Bronchial epithelial cell (primary cell): Measurements from ENCODE around the gene C12orf43. TPM values are rescaled to one million over a fixed set of nuclear protein-coding genes. Genes with fewer than 3 reads are reported as not detected.
A peak's percentile ranks its signal among the peaks of the same experiment; 100 is the strongest.

ENCODE experiments used
- DNase-seq: peaks from one replicate; pipeline ENCODE4 v3.0.0-alpha.2; 2010; ENCODE audit warnings: low read depth
- FAIRE-seq: peaks from 2 replicates; lab custom pipeline; 2011; peaks lifted over from hg19 to GRCh38; lab: Jason Lieb, UNC
- H3K27me3 ChIP-seq: 2 replicates; pipeline ENCODE4 v1.5.1; 2011; ENCODE audit warnings: low read length; ENCODE audit not compliant: control insufficient read depth, insufficient read depth
- H3K36me3 ChIP-seq: 2 replicates; pipeline ENCODE4 v1.5.1; 2011; ENCODE audit warnings: low read length; ENCODE audit not compliant: control insufficient read depth, insufficient read depth
- H3K4me3 ChIP-seq: 2 replicates; pipeline ENCODE4 v1.5.1; 2011; ENCODE audit warnings: mild to moderate bottlenecking, low read depth, low read length, control low read depth
- CTCF ChIP-seq: IDR thresholded peaks from 2 replicates; pipeline ENCODE4 v1.5.1; 2011; ENCODE audit warnings: mild to moderate bottlenecking, moderate library complexity, low read length, control low read depth, inconsistent platforms; ENCODE audit not compliant: insufficient read depth, severe bottlenecking
- total RNA-seq: library from RNA; depleted of rRNA; stranded (reverse); fragments of >200 nt; gene quantifications from 2 replicates; pipeline ENCODE4 v1.2.1, GENCODE V29; 2014

C12orf43 gene
- total RNA-seq, 1 donor from 2014 or later = 6.3 TPM

GRCh38 chr12:120962532-120963020 lies 53.7 kb downstream of the C12orf43 start:
- peak; percentile 3 for TF ChIP-seq CTCF
- FAIRE-seq (no peak), DNase-seq (peak; percentile 99)
- Histone ChIP-seq H3K4me3 (no peak overlapping the region), H3K27me3 (no peaks in the 10 kb centered on the region), H3K36me3 (no peaks in the 10 kb centered on the region)

DNA sequence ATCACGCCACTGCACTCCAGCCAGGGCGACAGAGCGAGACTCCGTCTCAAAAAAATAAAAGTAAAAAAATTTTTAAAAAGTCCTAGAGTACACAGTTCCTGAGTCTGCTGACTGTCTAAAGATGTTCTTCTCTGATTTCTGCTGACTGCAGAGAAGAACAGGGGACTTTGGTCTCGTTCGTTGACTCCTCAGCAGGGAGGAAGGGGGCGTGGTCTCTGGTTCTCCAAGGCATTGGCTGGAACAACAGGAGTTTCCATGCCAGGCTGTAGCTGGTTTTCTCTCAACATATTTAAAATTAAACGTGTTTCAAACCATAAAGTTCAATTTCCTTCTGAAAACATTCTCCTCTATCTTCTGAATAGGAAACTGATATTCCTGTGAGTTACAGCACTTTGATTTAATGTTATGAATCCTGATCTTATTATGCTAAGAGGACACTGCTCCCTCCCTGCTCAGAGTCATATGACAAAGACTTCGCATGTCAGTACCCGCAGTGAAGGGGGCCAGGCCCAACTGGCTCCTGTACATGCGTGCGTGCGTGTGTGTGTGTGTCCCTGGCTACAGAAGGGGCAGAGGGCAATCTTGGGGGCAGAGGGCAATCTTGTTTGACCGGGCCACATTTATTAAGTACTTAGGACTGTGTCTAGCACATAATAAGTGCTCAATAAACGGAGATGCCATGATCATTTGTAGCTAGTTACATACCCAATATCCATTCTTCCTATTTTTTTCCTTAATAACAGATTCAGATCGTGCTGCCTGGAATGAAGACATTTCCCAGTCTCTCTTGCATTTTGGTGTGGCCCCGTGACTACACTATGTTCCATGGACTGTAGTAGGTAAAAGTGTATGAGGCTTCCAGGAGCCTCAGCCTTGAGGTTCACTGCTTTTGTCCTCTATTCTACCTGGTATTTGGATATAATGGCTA lies 54.4 kb downstream of the C12orf43 start:
- Histone ChIP-seq H3K27me3 (no peaks in the 10 kb centered on the region), H3K4me3 (no peak overlapping the region), H3K36me3 (no peaks in the 10 kb centered on the region)
- DNase-seq (peak; percentile 54), FAIRE-seq (no peak)
- TF ChIP-seq CTCF = no peak

DNA sequence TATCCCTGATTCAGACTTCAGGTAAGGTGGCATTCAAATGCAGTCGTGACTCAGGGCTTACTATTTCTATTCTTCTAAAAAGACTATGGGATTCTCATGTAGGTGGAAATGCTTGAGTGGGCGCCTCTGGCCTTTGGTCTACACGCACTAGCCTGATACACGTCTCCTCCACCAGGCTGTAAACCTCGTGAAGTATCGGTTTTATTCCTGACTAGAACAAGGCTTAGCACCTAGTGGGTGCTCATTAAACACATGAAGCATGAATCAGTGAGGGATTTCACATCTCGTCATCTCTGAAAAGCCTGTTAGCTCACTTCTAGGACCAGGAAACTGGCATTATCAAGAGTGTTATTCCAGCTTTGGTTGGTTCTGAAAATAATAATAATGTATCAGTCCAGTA lies 55.6 kb downstream of the C12orf43 start:
- Histone ChIP-seq H3K27me3 (no peaks in the 10 kb centered on the region), H3K4me3 (no peak overlapping the region), H3K36me3 (no peaks in the 10 kb centered on the region)
- FAIRE-seq = no peak
- DNase-seq = peak; percentile 21
- TF ChIP-seq CTCF = no peak

GRCh38 chr12:120959111-120959878 lies 57.0 kb downstream of the C12orf43 start:
- H3K36me3 ChIP-seq = no peaks in the 10 kb centered on the region
- no peaks in the 10 kb centered on the region for H3K27me3 ChIP-seq
- FAIRE-seq = no peak
- H3K4me3 ChIP-seq = no peak overlapping the region
- no peak for TF ChIP-seq CTCF
- no peak for DNase-seq

- no peak for DNase-seq
- H3K27me3 ChIP-seq = no peaks in the 10 kb centered on the region
- no peak for FAIRE-seq
- no peaks in the 10 kb centered on the region for H3K36me3 ChIP-seq
- no peak overlapping the region for H3K4me3 ChIP-seq
- TF ChIP-seq CTCF = no peak
These were observed 59.5 kb downstream of the C12orf43 start for GRCh38 chr12:120956579-120957300.
